Stimulated activated CD8-positive, alpha-beta memory T cell treated with anti-CD3 and anti-CD28 coated beads, Interleukin-4, amount 100 ng/mL, for 48 hours (primary cell): Measurements from ENCODE around the gene AZU1.

Source experiments
- DNase-seq: peaks from one replicate; pipeline ENCODE4 v3.0.0-alpha.2; 2020

AZU1 gene

DNA sequence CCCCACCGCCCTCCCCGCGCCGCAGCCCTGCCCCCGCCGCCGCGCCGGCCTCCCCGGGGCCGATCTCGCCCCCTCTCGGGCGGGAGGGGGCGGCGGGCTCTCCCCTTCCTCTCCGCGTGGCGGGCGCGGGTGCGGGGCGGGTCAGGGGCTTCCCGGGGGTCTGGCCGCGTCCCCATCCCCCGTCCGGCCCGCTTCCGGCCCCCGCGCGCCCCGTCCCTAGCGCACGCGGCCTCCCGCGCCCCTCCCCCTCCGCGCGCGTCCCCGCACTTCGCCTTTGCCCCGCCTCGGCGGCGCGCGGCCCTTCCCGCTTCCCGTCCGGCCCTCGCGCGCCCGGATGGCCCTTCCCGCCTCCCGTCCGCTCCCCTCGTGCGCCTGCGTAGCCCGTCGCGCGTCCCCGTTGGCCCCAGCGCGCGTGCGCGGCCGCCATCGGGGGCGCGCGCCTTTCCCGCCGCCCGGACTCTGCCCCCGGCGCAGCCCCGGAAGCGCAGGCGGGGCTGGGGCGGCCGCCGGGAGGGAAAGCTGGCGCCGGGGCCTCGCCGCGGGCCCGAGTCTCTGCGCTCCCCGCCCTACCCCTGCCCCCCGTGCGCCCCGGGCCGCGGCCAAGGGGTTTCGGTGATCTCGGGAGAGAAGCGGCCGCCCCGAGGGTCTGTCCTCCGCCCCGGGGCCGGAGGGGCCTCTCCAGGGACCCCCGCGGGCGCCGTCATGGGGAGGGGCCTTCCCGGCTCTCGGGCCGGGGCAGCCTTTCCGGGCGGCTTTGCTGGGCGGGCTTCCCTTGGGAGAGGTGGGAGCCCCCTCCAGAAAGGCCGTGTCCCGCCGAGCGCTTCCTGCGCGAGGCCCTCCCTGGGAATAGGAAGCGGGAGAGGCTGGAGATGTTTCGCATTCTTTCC lies 29.9 kb upstream of the AZU1 start:
- DNase-seq = peak; percentile 91

DNA sequence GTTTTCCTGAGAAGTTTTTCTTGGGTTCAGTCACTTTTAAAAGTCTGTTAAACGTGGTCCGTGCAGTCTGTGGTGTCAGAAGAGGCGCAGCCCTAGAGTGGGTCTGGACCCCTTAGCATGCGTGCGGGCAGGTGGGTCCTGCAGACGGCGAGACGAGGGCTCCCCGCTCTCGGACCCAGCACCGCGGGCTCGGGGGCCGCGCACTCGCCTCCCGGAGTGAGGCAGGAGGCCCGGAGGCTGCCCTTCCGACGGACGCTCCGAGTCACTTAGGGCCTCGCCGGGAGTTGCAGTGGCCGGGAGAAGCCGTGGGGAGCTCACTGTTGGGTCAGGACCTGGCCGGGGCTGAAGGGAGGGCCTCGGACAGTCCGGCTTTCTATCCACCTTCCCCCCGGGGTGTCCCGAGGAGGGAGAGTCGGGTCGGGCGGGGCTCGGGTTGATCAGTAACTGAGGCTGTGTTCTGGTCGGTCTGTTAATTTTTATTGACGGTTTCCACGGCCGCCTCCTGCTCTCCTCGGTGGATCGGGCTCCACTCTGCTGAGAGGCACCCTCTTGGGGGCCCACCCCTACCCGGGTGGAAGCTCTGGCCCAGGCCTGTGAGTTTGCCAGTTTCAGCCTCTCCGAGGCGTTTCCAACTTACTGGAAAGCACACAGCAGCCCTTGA lies 29.1 kb upstream of the AZU1 start:
- no peak for DNase-seq

GRCh38 chr19:799076-799881 lies 28.4 kb upstream of the AZU1 start:
- no peak for DNase-seq

DNA sequence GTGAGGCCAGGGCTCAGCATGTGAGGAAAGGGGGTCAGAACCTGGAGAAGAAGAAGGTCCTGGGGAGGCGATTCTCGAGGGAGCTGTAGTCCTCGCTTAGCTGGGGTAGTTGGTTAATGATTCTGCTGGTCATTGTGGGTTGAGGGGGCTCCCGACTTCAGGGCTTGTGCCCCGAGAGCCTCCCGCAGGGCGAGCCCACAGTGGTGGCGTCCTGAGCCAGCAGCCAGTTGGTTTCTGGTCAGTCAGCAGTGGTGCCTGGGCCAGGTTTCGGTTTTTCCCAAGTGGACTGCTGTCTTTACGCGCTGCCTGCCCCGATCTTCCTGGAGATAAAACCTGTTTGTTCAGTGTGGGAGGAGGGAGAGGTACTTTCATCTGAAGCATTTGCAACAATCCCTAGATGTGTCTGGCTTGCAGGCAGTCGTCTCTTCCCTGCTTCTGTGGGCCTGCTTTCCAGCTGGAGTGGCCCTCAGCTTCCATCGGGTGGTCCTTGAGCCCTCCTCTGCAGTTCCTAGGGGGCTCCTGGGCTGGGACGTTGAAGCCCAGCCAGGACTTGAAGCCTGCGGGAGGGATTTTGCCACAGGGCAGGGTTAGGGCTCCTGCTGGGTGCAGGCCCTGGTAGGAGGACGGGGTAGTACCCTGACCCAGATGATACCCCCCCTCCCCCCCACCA lies 27.1 kb upstream of the AZU1 start:
- DNase-seq = no peak

DNA sequence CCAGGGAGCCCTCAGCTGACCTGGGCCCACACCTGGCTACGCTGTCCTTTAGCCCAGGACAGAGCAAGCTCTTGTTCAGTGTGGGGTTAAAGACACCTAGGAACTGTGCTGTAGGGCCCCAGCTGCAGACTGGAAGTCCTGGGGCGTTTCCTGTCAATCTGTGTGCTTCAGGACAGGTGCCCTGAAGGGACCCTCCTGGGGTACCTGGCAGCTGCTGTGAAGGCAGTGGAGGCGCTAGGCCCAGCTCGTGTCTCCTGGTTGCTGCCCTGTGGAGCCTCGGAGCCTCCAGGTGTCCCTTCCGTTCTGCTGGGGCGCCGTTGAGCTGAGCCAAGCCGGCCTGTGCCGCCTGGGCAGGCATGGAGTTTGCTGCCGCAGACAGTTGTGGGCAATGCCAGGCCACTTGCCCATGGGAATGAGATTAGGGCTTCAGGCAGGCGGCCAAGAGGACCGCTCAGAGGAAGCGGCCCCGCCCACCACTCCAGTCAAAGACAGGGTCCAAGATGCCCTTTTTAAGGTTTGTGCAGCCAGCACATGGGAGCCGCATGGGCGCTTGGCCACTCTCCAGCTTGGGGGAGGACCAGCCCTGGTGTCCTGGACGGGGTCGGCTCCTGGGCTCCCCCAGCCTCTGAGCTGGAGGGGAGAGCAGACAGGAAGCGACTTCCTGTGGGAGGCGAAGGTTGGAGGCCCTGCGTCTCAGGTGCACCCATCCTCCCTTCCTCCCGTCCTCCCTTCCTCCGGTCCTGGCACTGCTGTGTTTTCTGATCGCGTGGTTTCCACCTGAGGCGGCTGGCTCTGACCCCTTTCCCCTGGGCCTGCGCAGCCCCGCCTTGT lies 26.4 kb upstream of the AZU1 start:
- DNase-seq = no peak

DNA sequence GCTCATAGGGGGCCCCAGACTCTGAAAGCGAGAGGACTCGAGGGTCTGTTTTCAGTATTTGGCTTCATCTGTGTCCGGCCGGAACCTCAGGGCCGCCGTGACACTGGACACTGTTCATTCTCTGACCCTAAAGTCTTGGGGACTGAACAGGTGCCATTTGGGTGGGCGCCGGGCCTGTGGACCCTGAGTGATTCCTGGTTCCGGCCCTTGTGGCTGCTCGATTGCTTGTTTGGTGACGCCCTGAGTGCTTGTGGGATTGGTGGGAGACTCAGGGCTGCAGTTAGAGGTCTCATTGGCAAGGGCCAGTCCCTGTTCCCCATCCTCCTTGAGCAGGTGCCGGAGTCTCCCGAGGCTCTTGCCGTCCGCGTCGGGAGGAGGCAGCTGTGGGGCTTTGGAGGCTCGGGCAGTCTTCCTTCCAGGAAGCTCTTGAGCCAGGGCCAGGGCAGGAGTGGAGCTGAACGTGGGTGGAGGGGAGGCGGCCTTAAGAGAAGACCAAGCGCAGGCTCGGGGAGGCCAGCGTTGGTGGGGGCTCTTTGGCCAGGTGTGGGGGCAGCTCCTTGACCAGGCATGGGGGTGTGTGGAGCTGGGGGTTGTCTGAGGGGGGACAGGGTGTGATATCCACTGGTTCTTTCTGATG lies 25.7 kb upstream of the AZU1 start:
- DNase-seq = no peak

DNA sequence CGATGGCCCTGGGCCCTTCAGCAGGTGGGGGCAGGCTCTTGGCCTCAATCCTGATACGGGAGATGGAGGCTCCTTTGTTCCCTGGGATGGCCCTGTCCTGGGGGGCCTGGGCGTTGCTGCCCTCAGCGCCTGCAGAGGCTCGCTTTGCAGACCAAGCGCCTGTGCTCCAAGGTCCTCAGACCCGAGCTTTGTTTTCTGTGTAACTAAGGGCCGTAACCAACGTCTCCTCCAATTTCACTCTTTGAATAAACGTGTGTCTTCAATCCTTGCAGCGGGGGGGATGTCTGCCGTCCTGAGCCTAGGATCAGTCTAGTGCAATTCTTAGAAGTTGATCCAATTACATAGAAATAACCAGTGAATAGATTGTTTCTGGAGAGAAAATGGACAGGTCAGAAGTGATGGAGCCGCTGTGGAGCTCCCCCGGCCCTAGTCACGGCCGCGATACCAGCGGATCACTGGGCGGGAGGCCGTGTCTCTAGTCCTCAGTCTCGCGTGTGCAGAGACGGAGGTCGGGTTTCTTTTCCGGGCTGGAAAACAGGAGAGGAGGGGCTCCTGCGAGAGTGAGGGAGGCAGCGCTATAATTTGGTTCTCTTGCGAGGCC lies 25.0 kb upstream of the AZU1 start:
- no peak for DNase-seq

GRCh38 chr19:803099-803561 lies 24.5 kb upstream of the AZU1 start:
- no peak for DNase-seq

DNA sequence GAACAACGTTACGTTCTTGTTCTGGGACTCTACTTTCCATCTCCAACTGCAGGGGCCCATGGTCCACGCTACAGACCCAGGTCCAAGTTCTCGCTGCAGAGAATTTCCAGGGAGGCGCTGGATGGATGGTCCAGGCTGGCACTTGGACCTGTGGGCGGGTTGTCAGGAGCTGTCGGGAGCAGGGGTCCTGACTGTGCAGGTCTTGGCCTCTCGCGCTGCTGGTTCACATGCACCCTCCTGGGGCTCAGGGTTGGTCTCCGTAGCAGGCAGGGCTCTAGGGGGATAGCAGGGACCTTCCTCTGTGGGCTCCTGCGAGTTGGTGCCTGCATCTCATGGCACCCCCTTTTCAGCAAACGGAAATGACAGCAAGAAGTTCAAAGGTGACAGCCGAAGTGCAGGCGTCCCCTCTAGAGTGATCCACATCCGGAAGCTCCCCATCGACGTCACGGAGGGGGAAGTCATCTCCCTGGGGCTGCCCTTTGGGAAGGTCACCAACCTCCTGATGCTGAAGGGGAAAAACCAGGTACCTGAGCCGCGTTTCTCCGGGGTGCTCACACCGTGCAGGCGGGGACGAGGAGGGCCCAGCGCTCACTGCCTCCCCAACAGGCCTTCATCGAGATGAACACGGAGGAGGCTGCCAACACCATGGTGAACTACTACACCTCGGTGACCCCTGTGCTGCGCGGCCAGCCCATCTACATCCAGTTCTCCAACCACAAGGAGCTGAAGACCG lies 23.8 kb upstream of the AZU1 start:
- DNase-seq = no peak

GRCh38 chr19:804419-805165 lies 23.0 kb upstream of the AZU1 start:
- no peak for DNase-seq

- no peak for DNase-seq
These were observed 22.5 kb upstream of the AZU1 start for GRCh38 chr19:805166-805551.

DNA sequence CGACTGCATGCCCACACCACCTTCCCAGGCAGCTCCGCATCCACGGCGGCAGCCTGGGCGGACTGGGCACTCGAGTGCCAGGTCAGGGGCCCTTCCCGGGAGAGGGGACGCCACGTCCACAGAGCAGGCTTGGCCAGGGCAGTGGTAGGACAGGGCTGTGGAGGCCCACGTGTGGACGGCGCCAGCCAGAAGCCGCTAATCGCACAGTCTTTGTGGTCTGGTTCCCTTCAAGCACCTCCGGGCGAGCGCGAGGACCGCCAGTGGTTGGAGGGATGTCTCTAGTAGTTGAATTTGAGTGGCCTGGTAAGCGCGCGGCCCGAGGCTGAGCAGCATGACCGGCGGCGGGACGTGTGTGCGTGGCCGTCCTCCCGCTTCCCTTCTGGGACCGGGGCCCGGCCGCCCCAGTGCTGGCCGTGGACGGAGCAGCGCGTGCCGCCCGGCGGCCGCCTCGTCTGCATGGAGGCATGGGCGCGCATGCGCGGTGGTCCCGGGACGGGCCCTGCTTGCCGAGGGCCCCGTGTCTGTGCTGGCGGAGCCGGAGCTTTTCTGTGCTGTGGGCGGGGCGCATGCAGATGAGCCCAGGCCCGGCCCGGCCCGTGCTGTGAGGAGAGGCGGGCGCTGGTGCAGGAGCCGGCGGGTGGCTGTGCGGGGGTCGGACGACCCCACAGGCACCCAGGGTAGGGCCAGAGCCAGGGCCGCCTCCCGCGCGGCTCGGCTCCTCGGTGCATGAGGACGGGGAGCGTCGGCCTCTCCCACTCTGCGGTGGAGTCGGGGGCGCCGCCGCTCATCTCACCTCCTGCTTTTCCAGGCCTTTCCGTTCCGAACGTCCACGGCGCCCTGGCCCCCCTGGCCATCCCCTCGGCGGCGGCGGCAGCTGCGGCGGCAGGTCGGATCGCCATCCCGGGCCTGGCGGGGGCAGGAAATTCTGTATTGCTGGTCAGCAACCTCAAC lies 21.8 kb upstream of the AZU1 start:
- DNase-seq = no peak

DNA sequence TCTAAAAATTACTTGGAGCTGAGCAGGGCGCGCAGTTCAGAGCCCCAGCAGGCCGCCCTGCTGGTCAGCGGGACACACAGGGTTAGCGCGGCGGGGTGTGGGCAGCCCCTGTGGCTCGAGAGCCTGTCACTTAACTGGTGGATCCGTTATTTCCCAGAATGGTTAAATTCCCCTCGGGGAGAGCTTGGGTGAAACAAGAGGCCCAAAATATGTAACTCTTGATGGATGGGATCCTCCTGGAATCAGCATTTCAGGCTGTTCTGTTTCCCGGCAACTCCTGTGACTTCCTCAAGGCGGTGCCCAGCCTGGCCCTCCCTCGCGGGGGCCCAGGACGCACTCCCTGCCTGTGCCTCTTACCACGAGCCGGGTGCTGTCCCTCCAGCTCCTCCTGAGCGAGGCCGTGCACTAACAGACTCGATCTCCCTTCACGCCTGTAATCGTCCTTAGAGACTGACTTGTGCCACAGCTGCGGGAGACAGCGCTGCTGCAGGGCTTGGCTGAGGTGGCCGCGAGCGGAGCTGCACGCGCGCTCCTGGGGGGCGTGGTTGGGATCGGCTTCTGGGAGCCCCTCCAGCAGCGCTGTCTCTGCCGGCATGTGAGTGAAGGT lies 20.7 kb upstream of the AZU1 start:
- no peak for DNase-seq

- no peak for DNase-seq
These were observed 19.8 kb upstream of the AZU1 start for GRCh38 chr19:807627-808422.

DNA sequence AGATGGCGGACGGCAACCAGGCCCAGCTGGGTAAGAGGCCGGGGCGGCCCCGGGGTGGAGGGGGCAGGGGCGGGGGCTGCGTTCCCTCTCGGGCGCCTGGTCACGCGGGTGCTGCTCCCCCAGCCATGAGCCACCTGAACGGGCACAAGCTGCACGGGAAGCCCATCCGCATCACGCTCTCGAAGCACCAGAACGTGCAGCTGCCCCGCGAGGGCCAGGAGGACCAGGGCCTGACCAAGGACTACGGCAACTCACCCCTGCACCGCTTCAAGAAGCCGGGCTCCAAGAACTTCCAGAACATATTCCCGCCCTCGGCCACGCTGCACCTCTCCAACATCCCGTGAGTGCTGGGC lies 19.2 kb upstream of the AZU1 start:
- DNase-seq = no peak

DNA sequence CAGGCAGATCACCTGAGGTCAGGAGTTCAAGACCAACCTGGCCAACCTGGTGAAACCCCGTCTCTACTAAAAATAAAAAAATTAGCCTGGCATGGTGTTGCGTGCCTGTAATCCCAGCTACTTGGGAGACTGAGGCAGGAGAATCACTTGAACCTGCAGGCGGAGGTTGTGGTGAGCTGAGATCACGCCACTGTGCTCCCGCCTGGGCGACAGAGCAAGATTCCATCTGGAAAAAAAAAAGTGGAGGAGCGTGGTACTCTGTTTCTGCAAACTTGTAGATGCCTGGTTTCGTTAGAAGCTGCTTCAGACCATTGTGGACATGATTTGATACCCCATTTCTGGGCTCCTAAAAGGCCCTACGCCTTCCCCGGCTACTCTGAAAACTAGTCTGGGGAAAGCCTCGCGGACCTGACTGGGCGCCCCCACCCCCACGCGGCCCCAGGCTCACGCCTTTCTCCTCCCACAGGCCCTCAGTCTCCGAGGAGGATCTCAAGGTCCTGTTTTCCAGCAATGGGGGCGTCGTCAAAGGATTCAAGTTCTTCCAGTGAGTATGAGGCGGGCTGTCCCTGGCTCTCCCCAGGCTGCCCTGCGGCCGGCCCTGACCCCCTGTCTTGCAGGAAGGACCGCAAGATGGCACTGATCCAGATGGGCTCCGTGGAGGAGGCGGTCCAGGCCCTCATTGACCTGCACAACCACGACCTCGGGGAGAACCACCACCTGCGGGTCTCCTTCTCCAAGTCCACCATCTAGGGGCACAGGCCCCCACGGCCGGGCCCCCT lies 17.4 kb upstream of the AZU1 start:
- DNase-seq = no peak
